GM12878 (cell line): ENCODE data around the gene METTL21C. TPM values are rescaled to one million over a fixed set of nuclear protein-coding genes. Genes with fewer than 3 reads are reported as not detected.

ENCODE experiments used
- ATAC-seq: fragments of 200-7000 bp; cut with Tn5 transposase; 3 replicates; pipeline ENCODE4 v1.9.1; 2020; ENCODE audit warnings: mild to moderate bottlenecking, moderate library complexity
- Bru-seq: library from RNA; stranded (reverse); fragments of 400-500 nt; gene quantifications from one replicate; lab custom pipeline; 2021; lab: Mats Ljungman, UMichigan
- BruChase-seq, 2 experiments: library from RNA; stranded (reverse); fragments of 400-500 nt; gene quantifications; one replicate each; lab custom pipeline; 2021; lab: Mats Ljungman, UMichigan
- BruUV-seq: library from RNA; stranded (reverse); fragments of 400-500 nt; replicated peaks from 2 replicates; lab custom pipeline; 2021; lab: Mats Ljungman, UMichigan
- CTCF ChIA-PET: fragments of 300-600 bp; sonication (Branson Sonifier 250); formaldehyde crosslinking; extraction: SDS; loops from one replicate; lab custom pipeline; 2021; ENCODE audit warnings: inconsistent platforms; lab: Yijun Ruan, JAX
- POLR2A ChIA-PET: fragments of 350-600 bp; formaldehyde crosslinking; extraction: SDS; loops from one replicate; lab custom pipeline; 2021; ENCODE audit warnings: inconsistent platforms; lab: Charles Lee
- RAD21 ChIA-PET: fragments of 300-600 bp; sonication (Branson Sonifier 250); formaldehyde crosslinking; loops from one replicate; lab custom pipeline; 2023; ENCODE audit warnings: antibody characterized with exemption; ENCODE audit not compliant: unreplicated experiment; lab: Charles Lee
- SMC1A ChIA-PET: fragments of 300-600 bp; sonication (Branson Sonifier 250); formaldehyde crosslinking; loops from one replicate; lab custom pipeline; 2023; ENCODE audit not compliant: unreplicated experiment, uncharacterized antibody; lab: Charles Lee
- DNase-seq: peaks from one replicate; pipeline ENCODE4 v3.0.0-alpha.2; 2011; ENCODE audit warnings: low read depth, low spot score
- FAIRE-seq: peaks from 3 replicates; lab custom pipeline; 2011; peaks lifted over from hg19 to GRCh38; lab: Jason Lieb, UNC
- H2AFZ ChIP-seq: 2 replicates; pipeline ENCODE4 v1.6.0; 2011; ENCODE audit warnings: low read depth, low read length, control low read depth; ENCODE audit not compliant: control insufficient read depth
- H3K27ac ChIP-seq: 2 replicates; pipeline ENCODE4 v1.5.1; 2011; ENCODE audit warnings: control low read depth; ENCODE audit not compliant: control insufficient read depth, insufficient read depth
- H3K27me3 ChIP-seq, 2 experiments: replicated peaks in 1 of 2; 2 replicates each; pipeline versions ENCODE4 v1.6.0 to v1.6.1; 2011; ENCODE audit warnings: low read length in 1 of 2; ENCODE audit not compliant: control insufficient read depth in 2 of 2, insufficient read depth in 2 of 2
- H3K36me3 ChIP-seq, 2 experiments: 2 replicates each; pipeline ENCODE4 v1.5.1; 2011; ENCODE audit warnings: low read length in 1 of 2; ENCODE audit not compliant: control insufficient read depth in 2 of 2, insufficient read depth in 2 of 2
- H3K4me1 ChIP-seq: 2 replicates; pipeline ENCODE4 v1.6.1; 2011; ENCODE audit warnings: mild to moderate bottlenecking, low read length, moderate library complexity, mixed read lengths; ENCODE audit not compliant: control insufficient read depth, insufficient read depth
- H3K4me2 ChIP-seq: 2 replicates; pipeline ENCODE4 v1.6.0; 2011; ENCODE audit warnings: control low read depth; ENCODE audit not compliant: control insufficient read depth, insufficient read depth
- H3K4me3 ChIP-seq: fragments of 200-600 bp; sonication (generic); 2 replicates; pipeline ENCODE4 v1.5.1; 2016
- H3K79me2 ChIP-seq: 2 replicates; pipeline ENCODE4 v1.6.0; 2011; ENCODE audit warnings: low read length; ENCODE audit not compliant: control insufficient read depth, insufficient read depth
- H3K9ac ChIP-seq: 2 replicates; pipeline ENCODE4 v1.8.0; 2011; ENCODE audit warnings: low read length, control low read depth, mixed read lengths; ENCODE audit not compliant: control insufficient read depth, insufficient read depth
- H3K9me3 ChIP-seq: replicated peaks from 3 replicates; pipeline ENCODE4 v1.5.1; 2011; ENCODE audit warnings: mild to moderate bottlenecking, low read length; ENCODE audit not compliant: control insufficient read depth, insufficient read depth
- H4K20me1 ChIP-seq: 2 replicates; pipeline ENCODE4 v1.6.0; 2011; ENCODE audit not compliant: control insufficient read depth, insufficient read depth
- ATF3 ChIP-seq: IDR thresholded peaks from 2 replicates; pipeline ENCODE4 v1.6.1; 2011; ENCODE audit warnings: low read depth, mild to moderate bottlenecking, low read length, moderate library complexity, borderline replicate concordance; ENCODE audit errors: extremely low read depth
- CEBPB ChIP-seq, 2 experiments: fragments of 150-350 bp in 1 of 2; IDR thresholded peaks; 2 replicates each; pipeline ENCODE4 v1.6.1; 2012 to 2014; ENCODE audit warnings: low read depth in 2 of 2, low read length in 2 of 2, borderline replicate concordance in 1 of 2, inconsistent platforms in 1 of 2
- GABPA ChIP-seq: IDR thresholded peaks from 2 replicates; pipeline ENCODE4 v1.6.1; 2014; ENCODE audit warnings: antibody characterized with exemption, low read depth, mild to moderate bottlenecking, inconsistent platforms
- HCFC1 ChIP-seq: fragments of 150-350 bp; IDR thresholded peaks from 2 replicates; pipeline ENCODE4 v1.6.1; 2014; ENCODE audit warnings: low read length
- PBX3 ChIP-seq: IDR thresholded peaks from 2 replicates; pipeline ENCODE4 v1.6.1; 2011; ENCODE audit warnings: mild to moderate bottlenecking, low read depth, low read length, moderate library complexity; ENCODE audit not compliant: insufficient replicate concordance
- POLR2A ChIP-seq: IDR thresholded peaks from 2 replicates; pipeline ENCODE4 v1.6.1; 2011; ENCODE audit warnings: low read depth, mild to moderate bottlenecking, low read length
- RBBP5 ChIP-seq: fragments of 200-600 bp; sonication (generic); conservative IDR thresholded peaks from 2 replicates; pipeline ENCODE4 v1.6.1; 2016
- SUZ12 ChIP-seq: fragments of 200-600 bp; sonication (generic); IDR thresholded peaks from one replicate; pipeline ENCODE4 v1.6.1; 2018; ENCODE audit warnings: antibody characterized with exemption, mild to moderate bottlenecking; ENCODE audit not compliant: unreplicated experiment
- TBL1XR1 ChIP-seq: IDR thresholded peaks from 2 replicates; pipeline ENCODE4 v1.6.1; 2012; ENCODE audit warnings: low read depth, low read length, improper control_type of control experiment
- WGBS: methylation state at CpG from one replicate; pipeline ENCODE4 v1.1.6; 2016; ENCODE audit warnings: low lambda C conversion rate; ENCODE audit not compliant: insufficient replicate concordance, insufficient coverage; ENCODE audit errors: missing lambda C conversion rate; 5-methylcytosine and 5-hydroxymethylcytosine counted together
- in situ Hi-C: fragments of 300-500 bp; cut with MboI; formaldehyde crosslinking; loops from 9 replicates; pipeline ENCODE4 v1.14.3; 2018; ENCODE audit warnings: mixed read lengths
- intact Hi-C: fragments of 100-400 bp; cut with micrococcal nuclease; formaldehyde crosslinking; loops from one replicate; pipeline ENCODE4 v1.14.2; 2022; ENCODE audit not compliant: unreplicated experiment
- long read RNA-seq, 2 experiments: library from polyadenylated mRNA; unstranded; transcript quantifications; one replicate each; pipeline ENCODE4 v2.0.0, GENCODE V29; 2019 to 2020
- polyA minus RNA-seq, 3 experiments: library from RNA; depleted of rRNA, polyadenylated mRNA; stranded (reverse); fragments of >200 nt; gene quantifications; 2 replicates each; pipeline ENCODE4 v1.2.3, GENCODE V29; 2011
- polyA plus RNA-seq, 11 experiments: library from polyadenylated mRNA; depleted of rRNA in 4 of 11; unstranded in 6 of 11; stranded (reverse) in 5 of 11; fragments of >200 nt; fragmentation: Nextera tagmentation in 4 of 11; fragmentation: Illumina TruSeq in 1 of 11; extraction: Ambion mirVana in 4 of 11; extraction: Trizol in 1 of 11; gene quantifications; 1 replicate in 1 of 11; 2 replicates in 10 of 11; pipeline versions ENCODE4 v1.2.1 to v1.2.3, GENCODE V29; 2011 to 2016; ENCODE audit warnings: inconsistent platforms in 2 of 11, missing spikeins in 2 of 11, low read depth in 1 of 11
- total RNA-seq, 4 experiments: library from RNA; depleted of rRNA in 3 of 4; stranded (reverse); fragments of >200 nt in 3 of 4; fragmentation: Illumina TruSeq in 1 of 4; extraction: Trizol in 1 of 4; gene quantifications; 2 replicates each; pipeline versions ENCODE4 v1.2.1 to v1.2.3, GENCODE V29; 2013 to 2021

The METTL21C gene
- not detected in 2 replicates for total RNA-seq (2013; cell fraction: nucleolus; rRNA removed)
- total RNA-seq (2014; rRNA removed) (not detected in 2 replicates), total RNA-seq (2014; rRNA removed; fragmentation: Illumina TruSeq; extraction: Trizol) (0.13 TPM in 1 of 2 replicates, not detected in the other), total RNA-seq (2021) (not detected in 2 replicates), polyA plus RNA-seq (2011; rRNA removed) (not detected in 2 replicates), polyA plus RNA-seq (2014; fragmentation: Illumina TruSeq; extraction: Trizol) (not detected in 2 replicates), polyA plus RNA-seq (2014; fragmentation: Nextera tagmentation; extraction: Ambion mirVana) (not detected), polyA plus RNA-seq (2014; rRNA removed) (not detected in 2 replicates), polyA plus RNA-seq (2016; fragmentation: Nextera tagmentation; extraction: Ambion mirVana) (not detected), polyA minus RNA-seq (2011; rRNA and poly(A)+ RNA removed) (not detected in 2 replicates), Bru-seq, nascent RNA (not detected), BruChase-seq, experiment 1, labeled RNA remaining after a 6-hour chase (percentile 9 among the genes with signal in this experiment), BruChase-seq, experiment 2, labeled RNA remaining after a 2-hour chase (not detected)
- not detected for polyA plus RNA-seq (2011; ENCODE audit: low read depth)
- not detected in 2 replicates for polyA plus RNA-seq (2011; cell fraction: cytosol; rRNA removed)
- polyA plus RNA-seq (2011; cell fraction: nucleus; rRNA removed) = not detected in 2 replicates
- polyA plus RNA-seq (2012) = not detected in 2 replicates
- polyA minus RNA-seq (2011; cell fraction: cytosol; rRNA and poly(A)+ RNA removed) = not detected in 2 replicates
- polyA minus RNA-seq (2011; cell fraction: nucleus; rRNA and poly(A)+ RNA removed) = not detected in 2 replicates
- long read RNA-seq, experiment 1 = 0 reads
- long read RNA-seq, experiment 2 = 0 reads

- Histone ChIP-seq H3K4me3 (no peak within 1 kb of the TSS), H3K36me3 (no peaks in the 10 kb centered on the region), H3K9me3 (no peaks in the 10 kb centered on the region), H3K4me1 (no peaks in the 10 kb centered on the region), H4K20me1 (no peaks in the 10 kb centered on the region), H3K27ac (no peak within 1 kb of the TSS), H3K9ac (no peak within 1 kb of the TSS), H3K79me2 (no peaks in the 10 kb centered on the region), H2AFZ (no peak within 1 kb of the TSS), H3K27me3 (peaks cover 0 to 6% of the 10 kb centered on the region in 2 experiments; a peak in 3 of 4 replicates), H3K4me2 (no peak within 1 kb of the TSS)
- FAIRE-seq (no peak), DNase-seq (no peak), ATAC-seq (no peak)
- 34% methylated on average over 6 of the region's 6 CpGs for WGBS
- SMC1A ChIA-PET = no interaction called here
- POLR2A ChIA-PET = no interaction called here
- TF ChIP-seq CEBPB (IDR thresholded peaks at IDR 0.05; ENCODE audit: borderline replicate concordance in 1 of 2, low read depth in 2 of 2, low read length in 2 of 2) = no peak
- TF ChIP-seq PBX3 = no peak
- TF ChIP-seq RBBP5 = no peak
- no peak for TF ChIP-seq HCFC1
- TF ChIP-seq SUZ12 = no peak
- TF ChIP-seq TBL1XR1 = no peak
- TF ChIP-seq GABPA = no peak
- TF ChIP-seq POLR2A = no peak
- TF ChIP-seq ATF3 = no peak
- no TSS peak for BruUV-seq
- CTCF ChIA-PET = no interaction called here
- intact Hi-C loops = no loop called here
- in situ Hi-C loops = no loop called here
- RAD21 ChIA-PET = no interaction called here
Observed at GRCh38 chr13:102694937-102695336, at the start of gene METTL21C. METTL21C (minus strand) TSS chr13:102695044; CDS start chr13:102694498, 546 bp downstream.
